Epithelial cell of prostate (primary cell): Measurements from ENCODE around the gene KRT74.

Source experiments
- DNase-seq: peaks from one replicate; pipeline ENCODE4 v3.0.0-alpha.2; 2011; ENCODE audit warnings: low read depth, low spot score
- H3K27ac ChIP-seq: fragments of 450-650 bp; 2 replicates; pipeline ENCODE4 v1.5.1; 2017; ENCODE audit warnings: mild to moderate bottlenecking

The KRT74 gene

GRCh38 chr12:52524898-52525591 is 48.6 kb downstream of the KRT74 start:
- DNase-seq: no peak
- H3K27ac ChIP-seq: peak overlapping the region; percentile 97

GRCh38 chr12:52524241-52524897 is 49.3 kb downstream of the KRT74 start:
- no peak for DNase-seq
- H3K27ac ChIP-seq: peak overlapping the region; percentile 97

GRCh38 chr12:52523824-52524223 is 49.8 kb downstream of the KRT74 start:
- no peak for DNase-seq
- peak overlapping the region; percentile 97 for H3K27ac ChIP-seq

- H3K27ac ChIP-seq: peak overlapping the region; percentile 97
- DNase-seq: no peak
Observed at GRCh38 chr12:52522346-52523011, 51.2 kb downstream of the KRT74 start.

- peak; percentile 92 for DNase-seq
- H3K27ac ChIP-seq: peak overlapping the region; percentile 97
Observed at GRCh38 chr12:52521568-52522266, 51.9 kb downstream of the KRT74 start.

GRCh38 chr12:52521175-52521567 is 52.5 kb downstream of the KRT74 start:
- peak; percentile 95 for DNase-seq
- H3K27ac ChIP-seq: peak overlapping the region; percentile 97

- H3K27ac ChIP-seq: peak within 1 kb of the TSS; percentile 97
- DNase-seq: peak; percentile 97
Observed at GRCh38 chr12:52519826-52520662, 53.6 kb downstream of the KRT74 start, which contains the start of gene KRT5. Gene KRT5 (minus strand): TSS chr12:52520394. CDS start chr12:52520296, 98 bp downstream.

- no peak for DNase-seq
- peak overlapping the region; percentile 97 for H3K27ac ChIP-seq
Observed at GRCh38 chr12:52519387-52519703, 54.3 kb downstream of the KRT74 start.

GRCh38 chr12:52518574-52519386 is 54.9 kb downstream of the KRT74 start:
- H3K27ac ChIP-seq: peak overlapping the region; percentile 97
- DNase-seq: no peak

GRCh38 chr12:52517888-52518287 is 55.8 kb downstream of the KRT74 start:
- DNase-seq: no peak
- peak overlapping the region; percentile 97 for H3K27ac ChIP-seq

- no peak for DNase-seq
- peak overlapping the region; percentile 97 for H3K27ac ChIP-seq
Observed at GRCh38 chr12:52517005-52517835, 56.4 kb downstream of the KRT74 start.

GRCh38 chr12:52515927-52516831 is 57.5 kb downstream of the KRT74 start:
- peak overlapping the region; percentile 97 for H3K27ac ChIP-seq
- no peak for DNase-seq
